Sigmoid colon (tissue), 4 donors: ENCODE results near the gene OXTR.

ENCODE experiments used
- CTCF ChIP-seq, 4 experiments: fragments of 450-650 bp in 3 of 4; fragments of 200-600 bp in 1 of 4; IDR thresholded peaks; one replicate each; pipeline ENCODE4 v1.5.1; 2016 to 2019; ENCODE audit warnings: antibody characterized with exemption in 4 of 4, mild to moderate bottlenecking in 3 of 4, moderate library complexity in 2 of 4
- POLR2AphosphoS5 ChIP-seq, 4 donors: sonication (generic); formaldehyde crosslinking; IDR thresholded peaks; one replicate each; pipeline ENCODE4 v1.6.1; 2017; ENCODE audit warnings: antibody characterized with exemption in 4 of 4

GRCh38 chr3:8741581-8742261, 27.7 kb downstream of the OXTR start:
- TF ChIP-seq CTCF (IDR thresholded peaks at IDR 0.05) (no peak), POLR2AphosphoS5 (IDR thresholded peaks at IDR 0.05) (no peak)
